ENCODE data around the gene ARHGAP23.

DNA sequence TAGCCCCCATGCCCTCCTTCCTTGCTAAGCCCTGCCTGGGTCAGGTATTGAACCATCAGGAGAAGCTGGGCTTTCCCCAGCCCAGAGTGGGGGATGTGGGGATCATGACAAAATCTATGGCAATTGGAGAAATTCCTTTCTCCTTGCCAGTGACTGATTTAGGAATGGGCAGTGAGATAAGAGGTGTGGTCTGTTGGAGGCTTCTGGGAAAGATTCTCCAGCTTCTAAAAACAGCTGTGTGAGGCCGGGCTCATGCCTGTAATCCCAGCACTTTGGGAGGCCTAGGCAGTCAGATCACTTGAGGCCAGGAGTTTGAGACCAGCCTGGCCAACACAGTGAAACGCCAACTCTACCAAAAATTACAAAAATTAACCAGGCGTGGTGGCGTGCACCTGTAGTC lies 108.4 kb downstream of the ARHGAP23 start:
- TF ChIP-seq POLR2AphosphoS5 (IDR thresholded peaks at IDR 0.05) (no peak), EZH2 (IDR thresholded peaks at IDR 0.05; ENCODE audit: borderline replicate concordance, insufficient read depth, low read length, poor library complexity, severe bottlenecking) (no peak), RAD21 (conservative IDR thresholded peaks at IDR 0.05) (no peak)
- TF ChIP-seq, protein P1, sequence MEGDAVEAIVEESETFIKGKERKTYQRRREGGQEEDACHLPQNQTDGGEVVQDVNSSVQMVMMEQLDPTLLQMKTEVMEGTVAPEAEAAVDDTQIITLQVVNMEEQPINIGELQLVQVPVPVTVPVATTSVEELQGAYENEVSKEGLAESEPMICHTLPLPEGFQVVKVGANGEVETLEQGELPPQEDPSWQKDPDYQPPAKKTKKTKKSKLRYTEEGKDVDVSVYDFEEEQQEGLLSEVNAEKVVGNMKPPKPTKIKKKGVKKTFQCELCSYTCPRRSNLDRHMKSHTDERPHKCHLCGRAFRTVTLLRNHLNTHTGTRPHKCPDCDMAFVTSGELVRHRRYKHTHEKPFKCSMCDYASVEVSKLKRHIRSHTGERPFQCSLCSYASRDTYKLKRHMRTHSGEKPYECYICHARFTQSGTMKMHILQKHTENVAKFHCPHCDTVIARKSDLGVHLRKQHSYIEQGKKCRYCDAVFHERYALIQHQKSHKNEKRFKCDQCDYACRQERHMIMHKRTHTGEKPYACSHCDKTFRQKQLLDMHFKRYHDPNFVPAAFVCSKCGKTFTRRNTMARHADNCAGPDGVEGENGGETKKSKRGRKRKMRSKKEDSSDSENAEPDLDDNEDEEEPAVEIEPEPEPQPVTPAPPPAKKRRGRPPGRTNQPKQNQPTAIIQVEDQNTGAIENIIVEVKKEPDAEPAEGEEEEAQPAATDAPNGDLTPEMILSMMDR (IDR thresholded peaks at IDR 0.05; ENCODE audit: poor library complexity, severe bottlenecking), result no peak

Data from neural cell (in vitro differentiated cells).